HL-60/S4 treated with retinoic acid at 250 ng/mL for 4 days and 3 days (cell line): ENCODE results near the gene AQP4.

Source experiments
- in situ Hi-C: fragments of 300-500 bp; cut with MboI; formaldehyde crosslinking; loops from 2 replicates; pipeline ENCODE4 v1.7.0; 2022; ENCODE audit warnings: low sequenced_read_pairs

The AQP4 gene

GRCh38 chr18:26865557-26865956, at the start of gene AQP4:
TSS of gene AQP4 (minus strand) at chr18:26865707. CDS start at chr18:26865689, 18 bp downstream.
- in situ Hi-C loops = no loop called here

GRCh38 chr18:26911840-26912239, 46.3 kb upstream of the AQP4 start:
- in situ Hi-C loops = no loop called here

- in situ Hi-C loops = no loop called here
Measured at GRCh38 chr18:26909599-26910290, 44.2 kb upstream of the AQP4 start.

GRCh38 chr18:26908906-26909305, 43.4 kb upstream of the AQP4 start:
- in situ Hi-C loops = no loop called here

GRCh38 chr18:26902291-26902690, 36.8 kb upstream of the AQP4 start:
- in situ Hi-C loops = no loop called here

- in situ Hi-C loops = no loop called here
Measured at GRCh38 chr18:26901020-26901419, 35.5 kb upstream of the AQP4 start.

- in situ Hi-C loops = no loop called here
Measured at GRCh38 chr18:26894426-26894825, 28.9 kb upstream of the AQP4 start.

- in situ Hi-C loops = no loop called here
Measured at GRCh38 chr18:26893996-26894395, 28.5 kb upstream of the AQP4 start.

- in situ Hi-C loops = no loop called here
Measured at GRCh38 chr18:26888259-26888658, 22.8 kb upstream of the AQP4 start.

- in situ Hi-C loops = no loop called here
Measured at GRCh38 chr18:26875040-26875654, 9.6 kb upstream of the AQP4 start.

- in situ Hi-C loops = no loop called here
Measured at GRCh38 chr18:26874283-26874682, 8.8 kb upstream of the AQP4 start.

- in situ Hi-C loops = no loop called here
Measured at GRCh38 chr18:26869640-26870039, 4.1 kb upstream of the AQP4 start.

GRCh38 chr18:26868968-26869586, 3.6 kb upstream of the AQP4 start:
- in situ Hi-C loops = no loop called here

GRCh38 chr18:26867471-26867870, 2.0 kb upstream of the AQP4 start:
- in situ Hi-C loops = no loop called here

- in situ Hi-C loops = no loop called here
Measured at GRCh38 chr18:26864658-26865057, 849 bp downstream of the AQP4 start.

- in situ Hi-C loops = no loop called here
Measured at GRCh38 chr18:26863921-26864497, 1.5 kb downstream of the AQP4 start.

- in situ Hi-C loops = no loop called here
Measured at GRCh38 chr18:26863122-26863879, 2.2 kb downstream of the AQP4 start.

GRCh38 chr18:26862084-26862483, 3.4 kb downstream of the AQP4 start:
- in situ Hi-C loops = no loop called here

- in situ Hi-C loops = no loop called here
Measured at GRCh38 chr18:26854292-26854881, 11.1 kb downstream of the AQP4 start.

- in situ Hi-C loops = no loop called here
Measured at GRCh38 chr18:26853401-26853800, 12.1 kb downstream of the AQP4 start.

- in situ Hi-C loops = no loop called here
Measured at GRCh38 chr18:26843760-26844159, 21.7 kb downstream of the AQP4 start.
